NOMO-1 treated with DMSO at 0.1 percent for 48 hours (cell line): ENCODE measurements around the gene CNTN4.
A peak's percentile ranks its signal among the peaks of the same experiment; 100 is the strongest.

Experiments used
- DNase-seq: peaks from one replicate; lab custom pipeline; 2025; ENCODE audit not compliant: unreplicated experiment; lab: John Stamatoyannopoulos, UW

Gene CNTN4

GRCh38 chr3:3081381-3082233 is 982.9 kb downstream of the CNTN4 start:
- DNase-seq: no peak

- DNase-seq: no peak
These were observed 983.7 kb downstream of the CNTN4 start for GRCh38 chr3:3082234-3082924.

DNA sequence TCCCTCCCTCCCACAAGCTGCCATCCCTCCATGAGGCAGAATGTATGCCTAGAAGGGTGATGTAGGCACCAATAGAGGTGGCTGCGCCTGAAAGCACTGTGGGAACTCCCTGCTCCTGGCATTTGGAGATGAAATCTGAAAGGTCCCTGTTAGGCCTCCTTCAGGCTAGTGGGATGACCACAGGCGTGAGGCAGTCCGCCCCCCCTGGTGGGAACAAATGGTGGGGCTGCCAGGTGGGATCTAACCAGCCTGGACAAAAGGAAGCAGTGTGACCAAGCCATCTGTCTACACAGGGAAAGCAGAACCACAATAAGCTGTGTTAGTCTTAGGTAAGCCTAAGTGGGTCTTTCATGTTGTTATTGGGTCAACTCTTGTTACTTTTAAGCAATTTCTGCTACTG is 986.2 kb downstream of the CNTN4 start:
- no peak for DNase-seq

DNA sequence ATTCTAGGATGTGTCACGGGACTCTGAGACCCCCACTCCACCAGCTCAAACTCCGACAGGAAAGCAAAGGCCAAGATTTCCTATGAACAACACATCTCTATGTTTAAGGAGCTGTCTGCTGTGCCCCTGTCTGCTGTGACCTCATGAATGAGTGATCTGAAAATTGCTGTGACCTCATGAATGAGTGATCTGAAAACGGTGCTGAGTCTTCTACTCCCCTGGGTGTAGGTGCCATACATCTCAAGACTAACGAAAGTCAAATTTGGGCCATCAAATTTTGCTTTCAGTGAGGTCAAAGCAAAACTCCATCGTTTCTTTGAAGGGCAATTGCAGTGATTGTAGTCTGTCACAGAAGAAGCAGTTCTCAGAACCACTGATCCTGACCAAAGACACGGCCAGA is 987.1 kb downstream of the CNTN4 start:
- no peak for DNase-seq

DNA sequence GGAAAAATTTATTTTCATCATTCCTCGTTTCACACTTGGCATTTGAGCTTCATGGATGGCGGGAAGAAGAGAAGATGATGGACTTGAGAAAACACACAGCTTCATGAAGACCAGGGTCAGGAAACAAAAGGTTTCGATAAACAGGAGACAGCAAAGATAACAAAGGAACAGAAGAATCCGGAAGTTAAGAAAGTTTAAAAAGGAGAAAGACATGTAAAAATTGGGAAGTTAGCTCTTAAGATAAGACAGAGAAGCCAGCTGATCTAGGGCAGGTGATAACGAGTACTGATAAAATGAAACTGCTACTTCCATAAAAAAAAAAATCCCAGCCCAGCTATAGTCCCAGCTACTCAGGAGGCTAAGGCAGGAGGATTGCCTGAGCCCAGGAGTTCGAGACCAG is 987.6 kb downstream of the CNTN4 start:
- peak; percentile 59 for DNase-seq

- no peak for DNase-seq
These were observed 988.6 kb downstream of the CNTN4 start for GRCh38 chr3:3087279-3087678.

- no peak for DNase-seq
These were observed 989.2 kb downstream of the CNTN4 start for GRCh38 chr3:3087716-3088465.

GRCh38 chr3:3089017-3089416 is 990.4 kb downstream of the CNTN4 start:
- peak; percentile 59 for DNase-seq

DNA sequence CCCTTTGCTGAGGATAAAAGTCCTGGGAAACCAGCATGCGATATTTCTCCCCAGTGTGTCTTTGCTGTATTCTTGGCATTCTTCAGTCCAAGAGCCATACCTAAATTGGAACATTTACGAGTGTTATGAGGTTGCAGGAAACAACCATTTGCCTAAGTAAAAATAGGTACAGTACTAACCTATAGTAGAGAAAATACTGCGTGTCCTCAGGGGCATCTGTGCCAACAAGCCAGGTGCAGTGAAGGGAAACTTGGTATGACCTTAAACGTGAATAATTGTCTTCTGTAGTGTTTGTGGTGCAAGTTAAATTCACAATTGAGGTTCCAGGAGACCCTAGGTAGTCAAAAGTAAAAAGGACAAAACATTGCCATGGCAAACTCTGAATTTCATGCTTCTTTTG is 999.3 kb downstream of the CNTN4 start:
- DNase-seq: no peak

- DNase-seq: no peak
These were observed 1003.2 kb downstream of the CNTN4 start for GRCh38 chr3:3101660-3102458.

DNA sequence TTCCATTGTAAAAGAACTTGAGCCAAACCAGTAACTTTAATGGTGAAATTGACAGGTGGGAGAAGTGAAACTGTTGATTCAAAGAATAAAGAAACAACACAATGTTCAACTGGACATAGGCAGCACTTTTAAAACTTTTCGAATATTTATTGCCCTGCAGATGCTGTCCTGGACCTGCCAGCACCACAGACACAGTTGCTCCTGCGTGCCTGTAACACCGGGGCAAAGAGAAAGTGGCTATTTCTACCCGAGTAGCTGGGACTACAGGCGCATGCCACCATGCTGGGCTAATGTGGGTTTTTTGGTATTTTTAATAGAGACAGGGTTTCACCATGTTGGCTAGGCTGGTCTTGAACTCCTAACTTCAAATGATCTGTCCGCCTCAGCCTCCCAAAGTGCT is 1004.1 kb downstream of the CNTN4 start:
- no peak for DNase-seq

GRCh38 chr3:3105246-3105645 is 1006.6 kb downstream of the CNTN4 start:
- DNase-seq: no peak

DNA sequence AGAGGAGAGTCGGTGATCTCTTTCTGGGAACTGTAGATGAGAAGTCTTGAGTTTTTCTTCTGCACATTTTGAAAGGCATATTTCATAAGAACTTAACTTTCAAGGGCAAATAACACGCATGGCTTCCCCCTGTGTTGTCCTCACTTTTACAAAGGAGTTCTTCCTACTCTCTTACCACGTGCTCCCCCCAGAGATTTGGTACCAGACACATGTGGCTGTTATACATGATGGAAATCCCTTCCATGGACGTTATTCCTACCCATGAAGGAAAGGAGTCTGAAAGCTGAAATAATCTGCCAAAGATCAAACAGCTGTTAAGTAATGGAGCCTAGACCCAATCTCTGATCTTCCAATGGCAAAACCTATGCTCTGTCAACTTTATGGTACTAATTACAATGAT is 1007.1 kb downstream of the CNTN4 start:
- no peak for DNase-seq

GRCh38 chr3:3107181-3107580 is 1008.5 kb downstream of the CNTN4 start:
- no peak for DNase-seq
